Breast epithelium (tissue), 4 donors: ENCODE data around the gene ARF1. TPM values are rescaled to one million over a fixed set of nuclear protein-coding genes. Genes with fewer than 3 reads are reported as not detected.

Experiments used
- DNase-seq, 2 donors: peaks; one replicate each; pipeline ENCODE4 v3.0.0-alpha.2; 2019; ENCODE audit warnings: low spot score in 2 of 2
- H3K27ac ChIP-seq, 2 donors: fragments of 200-600 bp; sonication (generic) in 1 of 2; one replicate each; pipeline ENCODE4 v1.5.1; 2016 to 2019; ENCODE audit warnings: mild to moderate bottlenecking in 1 of 2
- H3K27me3 ChIP-seq, 2 donors: fragments of 200-600 bp; sonication (generic) in 1 of 2; one replicate each; pipeline versions ENCODE4 v1.5.1 to v1.6.0; 2017 to 2019; ENCODE audit warnings: control low read depth in 1 of 2, mild to moderate bottlenecking in 1 of 2
- H3K36me3 ChIP-seq: fragments of 200-600 bp; one replicate; pipeline ENCODE4 v1.5.1; 2019
- H3K4me1 ChIP-seq, 2 donors: fragments of 200-600 bp; sonication (generic); one replicate each; pipeline ENCODE4 v1.5.1; 2016 to 2019; ENCODE audit warnings: control low read depth in 1 of 2
- H3K4me3 ChIP-seq, 3 donors: fragments of 200-600 bp; sonication (generic); 1 replicate in 2 of 3; 2 replicates in 1 of 3; pipeline ENCODE4 v1.5.1; 2016 to 2019; ENCODE audit warnings: mild to moderate bottlenecking in 3 of 3, moderate library complexity in 2 of 3
- H3K9me3 ChIP-seq, 2 donors: fragments of 200-600 bp; sonication (generic) in 1 of 2; one replicate each; pipeline ENCODE4 v1.5.1; 2016 to 2019; ENCODE audit warnings: control low read depth in 1 of 2
- POLR2A ChIP-seq: fragments of 450-650 bp; IDR thresholded peaks from one replicate; pipeline ENCODE4 v1.6.1; 2016; ENCODE audit warnings: antibody characterized with exemption, mild to moderate bottlenecking, moderate library complexity
- POLR2AphosphoS5 ChIP-seq, 3 donors: sonication (generic); formaldehyde crosslinking; IDR thresholded peaks; one replicate each; pipeline ENCODE4 v1.6.1; 2017; ENCODE audit warnings: antibody characterized with exemption in 3 of 3
- intact Hi-C: fragments of 100-400 bp; cut with DNase I; formaldehyde crosslinking; loops from one replicate; pipeline ENCODE4 v1.15.1; 2023; ENCODE audit warnings: low total_unique reads
- total RNA-seq, 3 donors: library from RNA; depleted of rRNA; stranded (reverse); fragments of >200 nt; gene quantifications; one replicate each; pipeline ENCODE4 v1.1.0, GENCODE V29; 2016
- TF ChIP-seq, protein P1 (sequence below), 3 donors: fragments of 450-650 bp; IDR thresholded peaks; one replicate each; pipeline ENCODE4 v1.5.1; 2016 to 2017; ENCODE audit warnings: antibody characterized with exemption in 3 of 3, mild to moderate bottlenecking in 3 of 3, moderate library complexity in 3 of 3

The ARF1 gene
- total RNA-seq, 3 donors from 2014 or later, result 263 to 295 (median 292) TPM

DNA sequence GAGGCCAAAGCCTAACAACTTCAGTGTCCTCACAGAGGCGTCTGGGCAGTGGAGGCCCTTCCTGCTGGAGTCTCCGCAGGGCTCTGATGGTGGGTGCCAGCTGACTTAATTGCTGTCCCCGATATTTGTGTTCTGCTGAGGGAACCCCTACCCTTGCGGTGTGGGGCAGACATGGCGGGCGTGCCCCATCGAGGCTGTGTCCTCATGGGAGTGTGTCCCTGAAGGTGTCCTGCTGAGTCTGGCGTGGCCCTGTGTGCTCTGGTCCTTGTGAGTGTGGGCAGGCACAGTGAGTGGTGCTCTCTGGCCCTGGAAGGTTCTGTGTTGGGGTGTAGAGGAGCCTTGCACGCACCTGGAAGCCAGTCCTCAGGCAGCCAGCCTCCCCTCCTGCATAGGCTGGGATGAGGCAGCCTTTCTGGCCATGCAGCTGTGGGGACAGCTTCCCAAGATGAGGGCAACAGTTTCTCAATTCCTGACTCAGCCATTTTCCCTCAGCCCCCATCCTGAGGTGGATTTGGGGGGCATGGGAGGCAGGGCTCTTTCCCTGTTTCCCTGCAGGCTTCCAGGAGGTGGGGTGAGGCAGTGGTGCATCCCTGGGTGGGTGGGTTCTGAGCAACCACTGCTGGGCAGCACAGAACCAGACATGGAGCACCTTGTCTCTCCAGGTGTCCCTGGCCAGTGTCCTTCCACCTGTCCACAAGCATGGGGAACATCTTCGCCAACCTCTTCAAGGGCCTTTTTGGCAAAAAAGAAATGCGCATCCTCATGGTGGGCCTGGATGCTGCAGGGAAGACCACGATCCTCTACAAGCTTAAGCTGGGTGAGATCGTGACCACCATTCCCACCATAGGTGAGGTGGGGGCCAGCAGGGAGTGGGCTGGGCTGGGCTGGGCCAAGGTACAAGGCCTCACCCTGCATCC lies 14.2 kb downstream of the ARF1 start:
- no peak for DNase-seq
- intact Hi-C loops, result no loop called here
- Histone ChIP-seq H3K36me3 (peaks cover 4% of the 10 kb centered on the region), H3K4me1 (peaks cover 5 to 13% of the 10 kb centered on the region in 2 donors), H3K9me3 (peaks cover 5 to 9% of the 10 kb centered on the region in 2 donors), H3K4me3 (no peak overlapping the region), H3K27ac (no peak overlapping the region), H3K27me3 (no peaks in the 10 kb centered on the region)
- TF ChIP-seq POLR2AphosphoS5 (IDR thresholded peaks at IDR 0.05) (no peak), POLR2A (no peak)
- TF ChIP-seq, protein P1, sequence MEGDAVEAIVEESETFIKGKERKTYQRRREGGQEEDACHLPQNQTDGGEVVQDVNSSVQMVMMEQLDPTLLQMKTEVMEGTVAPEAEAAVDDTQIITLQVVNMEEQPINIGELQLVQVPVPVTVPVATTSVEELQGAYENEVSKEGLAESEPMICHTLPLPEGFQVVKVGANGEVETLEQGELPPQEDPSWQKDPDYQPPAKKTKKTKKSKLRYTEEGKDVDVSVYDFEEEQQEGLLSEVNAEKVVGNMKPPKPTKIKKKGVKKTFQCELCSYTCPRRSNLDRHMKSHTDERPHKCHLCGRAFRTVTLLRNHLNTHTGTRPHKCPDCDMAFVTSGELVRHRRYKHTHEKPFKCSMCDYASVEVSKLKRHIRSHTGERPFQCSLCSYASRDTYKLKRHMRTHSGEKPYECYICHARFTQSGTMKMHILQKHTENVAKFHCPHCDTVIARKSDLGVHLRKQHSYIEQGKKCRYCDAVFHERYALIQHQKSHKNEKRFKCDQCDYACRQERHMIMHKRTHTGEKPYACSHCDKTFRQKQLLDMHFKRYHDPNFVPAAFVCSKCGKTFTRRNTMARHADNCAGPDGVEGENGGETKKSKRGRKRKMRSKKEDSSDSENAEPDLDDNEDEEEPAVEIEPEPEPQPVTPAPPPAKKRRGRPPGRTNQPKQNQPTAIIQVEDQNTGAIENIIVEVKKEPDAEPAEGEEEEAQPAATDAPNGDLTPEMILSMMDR (IDR thresholded peaks at IDR 0.05), result no peak

DNA sequence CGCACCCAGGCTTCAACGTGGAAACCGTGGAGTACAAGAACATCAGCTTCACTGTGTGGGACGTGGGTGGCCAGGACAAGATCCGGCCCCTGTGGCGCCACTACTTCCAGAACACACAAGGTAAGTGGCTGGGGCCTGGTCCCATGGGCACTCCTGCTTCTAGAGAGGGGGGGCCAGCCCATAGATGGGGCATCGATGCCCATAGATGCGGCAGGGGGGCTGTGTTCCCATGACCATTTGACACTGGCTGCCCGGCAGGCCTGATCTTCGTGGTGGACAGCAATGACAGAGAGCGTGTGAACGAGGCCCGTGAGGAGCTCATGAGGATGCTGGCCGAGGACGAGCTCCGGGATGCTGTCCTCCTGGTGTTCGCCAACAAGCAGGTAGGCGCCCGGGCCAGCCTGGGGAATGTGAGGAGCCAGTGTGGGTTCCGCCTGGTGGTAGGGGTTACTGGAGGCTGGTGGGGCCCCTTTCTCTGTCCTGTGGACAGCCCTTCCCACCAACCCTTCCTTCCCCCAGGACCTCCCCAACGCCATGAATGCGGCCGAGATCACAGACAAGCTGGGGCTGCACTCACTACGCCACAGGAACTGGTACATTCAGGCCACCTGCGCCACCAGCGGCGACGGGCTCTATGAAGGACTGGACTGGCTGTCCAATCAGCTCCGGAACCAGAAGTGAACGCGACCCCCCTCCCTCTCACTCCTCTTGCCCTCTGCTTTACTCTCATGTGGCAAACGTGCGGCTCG lies 15.0 kb downstream of the ARF1 start:
- TF ChIP-seq POLR2AphosphoS5 (IDR thresholded peaks at IDR 0.05) (no peak), POLR2A (no peak)
- TF ChIP-seq, protein P1 (IDR thresholded peaks at IDR 0.05), result no peak
- Histone ChIP-seq H3K4me1 (peaks cover 8 to 13% of the 10 kb centered on the region in 2 donors), H3K27me3 (no peaks in the 10 kb centered on the region), H3K36me3 (peaks cover 4% of the 10 kb centered on the region), H3K27ac (no peak overlapping the region), H3K4me3 (no peak overlapping the region), H3K9me3 (peaks cover 5 to 9% of the 10 kb centered on the region in 2 donors)
- intact Hi-C loops, result no loop called here
- DNase-seq, result no peak

DNA sequence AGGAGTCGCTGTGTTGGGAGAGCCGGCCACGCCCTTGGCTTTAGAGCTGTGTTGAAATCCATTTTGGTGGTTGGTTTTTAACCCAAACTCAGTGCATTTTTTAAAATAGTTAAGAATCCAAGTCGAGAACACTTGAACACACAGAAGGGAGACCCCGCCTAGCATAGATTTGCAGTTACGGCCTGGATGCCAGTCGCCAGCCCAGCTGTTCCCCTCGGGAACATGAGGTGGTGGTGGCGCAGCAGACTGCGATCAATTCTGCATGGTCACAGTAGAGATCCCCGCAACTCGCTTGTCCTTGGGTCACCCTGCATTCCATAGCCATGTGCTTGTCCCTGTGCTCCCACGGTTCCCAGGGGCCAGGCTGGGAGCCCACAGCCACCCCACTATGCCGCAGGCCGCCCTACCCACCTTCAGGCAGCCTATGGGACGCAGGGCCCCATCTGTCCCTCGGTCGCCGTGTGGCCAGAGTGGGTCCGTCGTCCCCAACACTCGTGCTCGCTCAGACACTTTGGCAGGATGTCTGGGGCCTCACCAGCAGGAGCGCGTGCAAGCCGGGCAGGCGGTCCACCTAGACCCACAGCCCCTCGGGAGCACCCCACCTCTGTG lies 15.9 kb downstream of the ARF1 start:
- no peak for DNase-seq
- Histone ChIP-seq H3K27ac (no peak overlapping the region), H3K9me3 (peaks cover 5 to 9% of the 10 kb centered on the region in 2 donors), H3K4me1 (peaks cover 8% of the 10 kb centered on the region in 2 donors), H3K4me3 (no peak overlapping the region), H3K27me3 (no peaks in the 10 kb centered on the region), H3K36me3 (peaks cover 4% of the 10 kb centered on the region)
- TF ChIP-seq POLR2AphosphoS5 (IDR thresholded peaks at IDR 0.05) (no peak), POLR2A (no peak)
- TF ChIP-seq, protein P1 (IDR thresholded peaks at IDR 0.05), result no peak
- intact Hi-C loops, result no loop called here

DNA sequence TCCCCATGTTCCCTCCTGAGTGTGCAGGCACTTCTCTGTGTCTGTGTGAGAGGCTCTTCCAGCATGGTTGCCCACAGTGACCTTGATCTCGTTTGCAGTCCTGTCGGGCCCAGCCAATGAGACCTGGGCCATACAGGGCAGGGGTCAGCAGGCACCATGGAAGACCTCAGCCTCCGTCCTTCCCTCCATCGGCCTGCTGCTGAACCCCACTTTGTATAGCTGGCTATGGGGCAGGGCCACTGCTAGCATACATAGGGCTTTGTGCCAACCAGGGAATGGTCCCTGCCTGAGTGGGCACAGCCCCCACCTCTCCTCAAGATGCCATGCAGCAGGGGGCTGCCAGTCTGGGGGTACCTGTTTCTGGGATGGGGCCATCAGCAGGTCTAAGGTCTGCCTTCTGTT lies 16.8 kb downstream of the ARF1 start:
- intact Hi-C loops, result no loop called here
- peaks cover 4% of the 10 kb centered on the region for H3K36me3 ChIP-seq

More for the DNA sequence above, 16.8 kb downstream of the ARF1 start:
- no peaks in the 10 kb centered on the region for H3K27me3 ChIP-seq
- H3K4me3 ChIP-seq, result no peak overlapping the region
- DNase-seq, result no peak
- H3K4me1 ChIP-seq, result peaks cover 8 to 13% of the 10 kb centered on the region in 2 donors
- H3K27ac ChIP-seq, result no peak overlapping the region
- peaks cover 4 to 5% of the 10 kb centered on the region in 2 donors for H3K9me3 ChIP-seq
- TF ChIP-seq, protein P1 (IDR thresholded peaks at IDR 0.05), result no peak
- TF ChIP-seq POLR2AphosphoS5 (IDR thresholded peaks at IDR 0.05) (no peak), POLR2A (no peak)
